H9 (cell line): ENCODE results near the gene SMCHD1. TPM values are rescaled to one million over a fixed set of nuclear protein-coding genes. Genes with fewer than 3 reads are reported as not detected.

Source experiments
- DNase-seq: peaks from one replicate; pipeline ENCODE4 v3.0.0-alpha.2; 2017
- H2AFZ ChIP-seq: one replicate; pipeline ENCODE4 v1.6.1; 2013; ENCODE audit warnings: mild to moderate bottlenecking, low read length, control low read depth, moderate library complexity
- H2AK5ac ChIP-seq: 2 replicates; pipeline ENCODE4 v1.6.1; 2013; ENCODE audit warnings: low read length, control low read depth, mixed read lengths; ENCODE audit not compliant: insufficient read length
- H2BK120ac ChIP-seq: one replicate; pipeline ENCODE4 v1.6.1; 2013; ENCODE audit warnings: low read depth, mild to moderate bottlenecking, low read length, control low read depth, inconsistent platforms; ENCODE audit not compliant: poor library complexity, severe bottlenecking
- H2BK12ac ChIP-seq: 2 replicates; pipeline ENCODE4 v1.6.1; 2013; ENCODE audit warnings: low read length, control low read depth, mixed read lengths, low read depth; ENCODE audit not compliant: insufficient read length
- H2BK15ac ChIP-seq: 2 replicates; pipeline ENCODE4 v1.6.1; 2013; ENCODE audit warnings: low read depth, low read length, control low read depth
- H2BK20ac ChIP-seq: one replicate; pipeline ENCODE4 v1.6.1; 2013; ENCODE audit warnings: low read depth, mild to moderate bottlenecking, low read length, control low read depth, inconsistent platforms; ENCODE audit not compliant: poor library complexity, severe bottlenecking
- H2BK5ac ChIP-seq: 2 replicates; pipeline ENCODE4 v1.6.1; 2013; ENCODE audit warnings: low read length, control low read depth, mixed read lengths; ENCODE audit not compliant: insufficient read length
- H3K14ac ChIP-seq: 2 replicates; pipeline ENCODE4 v1.6.1; 2013; ENCODE audit warnings: low read length, control low read depth; ENCODE audit not compliant: insufficient read depth
- H3K18ac ChIP-seq: 2 replicates; pipeline ENCODE4 v1.6.1; 2013; ENCODE audit warnings: low read depth, mild to moderate bottlenecking, mixed read lengths, low read length, control low read depth; ENCODE audit not compliant: insufficient read length
- H3K23ac ChIP-seq: 2 replicates; pipeline ENCODE4 v1.6.1; 2013; ENCODE audit warnings: low read length, control low read depth, mixed read lengths, low read depth; ENCODE audit not compliant: insufficient read length
- H3K23me2 ChIP-seq: 2 replicates; pipeline ENCODE4 v1.6.1; 2013; ENCODE audit warnings: low read depth, mild to moderate bottlenecking, mixed read lengths, low read length, control low read depth; ENCODE audit not compliant: insufficient read length, poor library complexity, severe bottlenecking
- H3K27ac ChIP-seq: 2 replicates; pipeline ENCODE4 v1.5.1; 2013; ENCODE audit warnings: low read length, control low read depth, mixed read lengths, low read depth; ENCODE audit not compliant: insufficient read length
- H3K27me3 ChIP-seq: 2 replicates; pipeline ENCODE4 v1.6.1; 2013; ENCODE audit warnings: low read length, control low read depth, inconsistent platforms; ENCODE audit not compliant: insufficient read depth
- H3K4ac ChIP-seq: 2 replicates; pipeline ENCODE4 v1.6.1; 2013; ENCODE audit warnings: low read depth, mild to moderate bottlenecking, control low read depth, inconsistent platforms, low read length, moderate library complexity
- H3K4me1 ChIP-seq: 2 replicates; pipeline ENCODE4 v1.6.1; 2013; ENCODE audit warnings: low read length, control low read depth, inconsistent platforms; ENCODE audit not compliant: insufficient read depth
- H3K4me2 ChIP-seq: 2 replicates; pipeline ENCODE4 v1.6.1; 2013; ENCODE audit warnings: low read length, control low read depth, mixed read lengths; ENCODE audit not compliant: insufficient read length, insufficient read depth
- H3K56ac ChIP-seq: 2 replicates; pipeline ENCODE4 v1.6.1; 2013; ENCODE audit warnings: low read depth, mild to moderate bottlenecking, mixed read lengths, low read length, control low read depth; ENCODE audit not compliant: insufficient read length
- H3K79me1 ChIP-seq: 2 replicates; pipeline ENCODE4 v1.6.1; 2013; ENCODE audit warnings: low read depth, mild to moderate bottlenecking, moderate library complexity, low read length, control low read depth, inconsistent platforms; ENCODE audit not compliant: insufficient read depth, poor library complexity, severe bottlenecking
- H3K79me2 ChIP-seq: 2 replicates; pipeline ENCODE4 v1.6.1; 2013; ENCODE audit warnings: low read length, control low read depth, inconsistent platforms; ENCODE audit not compliant: insufficient read depth
- H3K9ac ChIP-seq: 2 replicates; pipeline ENCODE4 v1.6.1; 2013; ENCODE audit warnings: low read length, control low read depth, mixed read lengths; ENCODE audit not compliant: insufficient read length; ENCODE audit errors: extremely low read depth
- H3K9me3 ChIP-seq: one replicate; pipeline ENCODE4 v1.6.1; 2013; ENCODE audit warnings: low read depth, low read length, inconsistent platforms; ENCODE audit not compliant: control insufficient read depth
- H3T11ph ChIP-seq: one replicate; pipeline ENCODE4 v1.6.1; 2013; ENCODE audit warnings: mild to moderate bottlenecking, low read length, control low read depth, inconsistent platforms
- H4K20me1 ChIP-seq: one replicate; pipeline ENCODE4 v1.6.1; 2013; ENCODE audit not compliant: control insufficient read depth, insufficient read length, insufficient read depth
- H4K5ac ChIP-seq: 2 replicates; pipeline ENCODE4 v1.6.1; 2013; ENCODE audit warnings: low read depth, mild to moderate bottlenecking, mixed read lengths, low read length, control low read depth; ENCODE audit not compliant: insufficient read length
- H4K8ac ChIP-seq: replicated peaks from 2 replicates; pipeline ENCODE4 v1.6.1; 2013; ENCODE audit warnings: low read length, control low read depth, mixed read lengths, low read depth; ENCODE audit not compliant: insufficient read length
- H4K91ac ChIP-seq: 2 replicates; pipeline ENCODE4 v1.6.1; 2013; ENCODE audit warnings: low read depth, mild to moderate bottlenecking, moderate library complexity, mixed read lengths, low read length, control low read depth; ENCODE audit not compliant: insufficient read length
- H3K27ac Mint-ChIP-seq, 3 experiments: 2 replicates in 2 of 3; 3 replicates in 1 of 3; pipeline ENCODE4 v1.8.0; 2020 to 2021; ENCODE audit warnings: mixed read lengths in 3 of 3, mild to moderate bottlenecking in 1 of 3, moderate library complexity in 1 of 3
- H3K27me3 Mint-ChIP-seq: 2 replicates; pipeline ENCODE4 v1.8.0; 2021; ENCODE audit warnings: low read depth, mild to moderate bottlenecking, moderate library complexity, mixed read lengths
- H3K36me3 Mint-ChIP-seq, 3 experiments: 2 replicates in 2 of 3; 3 replicates in 1 of 3; pipeline ENCODE4 v1.8.0; 2020 to 2021; ENCODE audit warnings: low read depth in 3 of 3, mixed read lengths in 3 of 3; ENCODE audit not compliant: insufficient read depth in 1 of 3
- H3K4me1 Mint-ChIP-seq, 2 experiments: 2 replicates each; pipeline ENCODE4 v1.8.0; 2020; ENCODE audit warnings: mixed read lengths in 2 of 2
- H3K4me3 Mint-ChIP-seq, 2 experiments: 2 replicates in 1 of 2; 3 replicates in 1 of 2; pipeline ENCODE4 v1.8.0; 2020 to 2021; ENCODE audit warnings: mild to moderate bottlenecking in 2 of 2, mixed read lengths in 2 of 2, moderate library complexity in 1 of 2
- H3K9me3 Mint-ChIP-seq, 2 experiments: 2 replicates in 1 of 2; 3 replicates in 1 of 2; pipeline ENCODE4 v1.8.0; 2020; ENCODE audit warnings: mild to moderate bottlenecking in 2 of 2, mixed read lengths in 2 of 2, moderate library complexity in 1 of 2
- CTCF ChIP-seq: fragments of 200-600 bp; sonication (generic); conservative IDR thresholded peaks from 3 replicates; pipeline ENCODE4 v1.8.0; 2021; ENCODE audit warnings: antibody characterized with exemption, mild to moderate bottlenecking
- WGBS: extraction: QIAGEN DNeasy Blood & Tissue Kit; methylation state at CpG from one replicate; pipeline ENCODE4 v1.1.7; 2013; ENCODE audit warnings: missing lambda C conversion rate, low lambda C conversion rate, mixed read lengths; ENCODE audit not compliant: insufficient read length; ENCODE audit errors: extremely low coverage; 5-methylcytosine and 5-hydroxymethylcytosine counted together
- total RNA-seq: library from RNA; stranded (reverse); gene quantifications from 2 replicates; pipeline ENCODE4 v1.2.1, GENCODE V29; 2021

SMCHD1 gene
- total RNA-seq, 1 experiment from 2014 or later, result 53.5 TPM

GRCh38 chr18:2706903-2707302 lies 51.4 kb downstream of the SMCHD1 start:
- H3T11ph ChIP-seq, result no peak overlapping the region
- H3K23me2 ChIP-seq, result no peaks in the 10 kb centered on the region
- H4K20me1 ChIP-seq, result no peaks in the 10 kb centered on the region
- H3K79me1 ChIP-seq, result peaks cover 3% of the 10 kb centered on the region
- no peak overlapping the region for H2AK5ac ChIP-seq
- H3K79me2 ChIP-seq, result no peaks in the 10 kb centered on the region
- H4K8ac ChIP-seq, result no peak overlapping the region
- H3K4ac ChIP-seq, result no peak overlapping the region
- Mint-ChIP-seq H3K36me3 (peaks cover 23 to 58% (median 57%) of the 10 kb centered on the region in 3 experiments; a peak in 6 of 7 replicates), H3K27me3 (no peaks in the 10 kb centered on the region), H3K27ac (peak overlapping the region in 2 of 3 experiments; percentile 1 to 55; a peak in 3 of 7 replicates), H3K4me3 (no peak overlapping the region; a peak in 1 of 5 replicates), H3K4me1 (peaks cover 14 to 16% of the 10 kb centered on the region in 2 experiments), H3K9me3 (no peaks in the 10 kb centered on the region)
- no peak for DNase-seq
- H2BK20ac ChIP-seq, result no peak overlapping the region
- H3K23ac ChIP-seq, result no peak overlapping the region
- no peak overlapping the region for H2BK15ac ChIP-seq
- H3K14ac ChIP-seq, result no peak overlapping the region
- no CpG with 5 or more reads among the region's 6 CpGs for WGBS
- no peak overlapping the region for H3K56ac ChIP-seq
- H2BK12ac ChIP-seq, result no peak overlapping the region
- no peaks in the 10 kb centered on the region for H3K4me1 ChIP-seq
- no peak overlapping the region for H2BK5ac ChIP-seq
- H4K5ac ChIP-seq, result no peak overlapping the region
- H3K9ac ChIP-seq, result no peak overlapping the region
- H2AFZ ChIP-seq, result no peak overlapping the region
- H2BK120ac ChIP-seq, result no peak overlapping the region
- no peak overlapping the region for H3K27ac ChIP-seq
- H3K9me3 ChIP-seq, result no peaks in the 10 kb centered on the region
- TF ChIP-seq CTCF, result no peak
- no peaks in the 10 kb centered on the region for H3K27me3 ChIP-seq
- no peak overlapping the region for H3K18ac ChIP-seq
- H3K4me2 ChIP-seq, result no peak overlapping the region
- no peak overlapping the region for H4K91ac ChIP-seq
